Measurements from ENCODE around the gene TEKT3.

- TF ChIP-seq CTCF (IDR thresholded peaks at IDR 0.05; ENCODE audit: extremely low read depth in 1 of 2, insufficient read depth in 1 of 2, low read depth in 1 of 2, low read length in 2 of 2) (no peak), EZH2 (IDR thresholded peaks at IDR 0.05; ENCODE audit: borderline replicate concordance, low read depth, low read length, severe bottlenecking) (no peak), GATA2 (IDR thresholded peaks at IDR 0.05; ENCODE audit: insufficient read depth, insufficient read length, low read depth, low read length) (no peak), POLR2A (IDR thresholded peaks at IDR 0.05; ENCODE audit: low read depth, low read length) (no peak), MYC (IDR thresholded peaks at IDR 0.05; ENCODE audit: low read depth, low read length) (no peak), POLR2AphosphoS5 (IDR thresholded peaks at IDR 0.05; ENCODE audit: insufficient read depth, low read depth, low read length) (no peak), FOS (IDR thresholded peaks at IDR 0.05; ENCODE audit: borderline replicate concordance, insufficient read depth, low read length) (no peak), JUN (IDR thresholded peaks at IDR 0.05; ENCODE audit: borderline replicate concordance, insufficient read depth, insufficient read length, low read depth) (no peak), MAX (IDR thresholded peaks at IDR 0.05; ENCODE audit: insufficient read depth, insufficient read length) (no peak)
Measured at GRCh38 chr17:15266325-15267125, 74.9 kb downstream of the TEKT3 start.
